T-helper 2 cell treated with Interferon-gamma antibody and Interleukin-4, amounts not matched to agents 5 μg/mL and 100 μg/mL, for 36 hours (primary cell): ENCODE data around the gene UNC45B.
"Not testable (repeated sequence)": the region's sequence is repeated elsewhere in the genome, so short reads cannot be mapped to it uniquely, and the experiment has no call there.

Source experiments
- DNase-seq: peaks from one replicate; pipeline ENCODE4 v3.0.0; 2021; ENCODE audit warnings: low spot score
- H3K27ac Mint-ChIP-seq: one replicate; pipeline ENCODE4 v1.8.0; 2021; ENCODE audit warnings: mild to moderate bottlenecking, mixed read lengths
- H3K27me3 Mint-ChIP-seq: one replicate; pipeline ENCODE4 v1.8.0; 2021; ENCODE audit warnings: low read depth, mixed read lengths
- H3K36me3 Mint-ChIP-seq: one replicate; pipeline ENCODE4 v1.8.0; 2021; ENCODE audit warnings: low read depth, mixed read lengths
- H3K4me1 Mint-ChIP-seq: one replicate; pipeline ENCODE4 v1.8.0; 2021; ENCODE audit warnings: low read depth, mixed read lengths
- H3K4me3 Mint-ChIP-seq: one replicate; pipeline ENCODE4 v1.8.0; 2022; ENCODE audit warnings: mild to moderate bottlenecking, moderate library complexity, mixed read lengths
- H3K9me3 Mint-ChIP-seq: one replicate; pipeline ENCODE4 v1.8.0; 2021; ENCODE audit warnings: mixed read lengths

The UNC45B gene

DNA sequence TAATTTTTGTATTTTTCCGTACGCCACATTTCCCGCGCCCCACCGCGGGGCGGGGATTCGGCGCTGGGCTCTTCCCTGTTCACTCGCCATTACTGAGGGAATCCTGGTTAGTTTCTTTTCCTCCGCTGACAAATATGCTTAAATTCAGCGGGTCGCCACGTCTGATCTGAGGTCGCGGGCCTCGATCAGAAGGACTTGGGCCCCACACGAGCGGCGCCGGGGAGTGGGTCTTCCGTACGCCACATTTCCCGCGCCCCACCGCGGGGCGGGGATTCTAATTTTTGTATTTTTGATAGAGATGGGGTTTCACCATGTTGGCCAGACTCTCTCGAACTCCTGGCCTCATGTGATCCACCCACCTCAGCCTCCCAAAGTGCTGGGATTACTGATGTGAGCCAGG lies 3.5 kb downstream of the UNC45B start:
- H3K27me3 Mint-ChIP-seq: peaks cover 18% of the 10 kb centered on the region
- H3K9me3 Mint-ChIP-seq, H3K27ac Mint-ChIP-seq, H3K4me3 Mint-ChIP-seq, H3K36me3 Mint-ChIP-seq, DNase-seq, H3K4me1 Mint-ChIP-seq: not testable (repeated sequence)

DNA sequence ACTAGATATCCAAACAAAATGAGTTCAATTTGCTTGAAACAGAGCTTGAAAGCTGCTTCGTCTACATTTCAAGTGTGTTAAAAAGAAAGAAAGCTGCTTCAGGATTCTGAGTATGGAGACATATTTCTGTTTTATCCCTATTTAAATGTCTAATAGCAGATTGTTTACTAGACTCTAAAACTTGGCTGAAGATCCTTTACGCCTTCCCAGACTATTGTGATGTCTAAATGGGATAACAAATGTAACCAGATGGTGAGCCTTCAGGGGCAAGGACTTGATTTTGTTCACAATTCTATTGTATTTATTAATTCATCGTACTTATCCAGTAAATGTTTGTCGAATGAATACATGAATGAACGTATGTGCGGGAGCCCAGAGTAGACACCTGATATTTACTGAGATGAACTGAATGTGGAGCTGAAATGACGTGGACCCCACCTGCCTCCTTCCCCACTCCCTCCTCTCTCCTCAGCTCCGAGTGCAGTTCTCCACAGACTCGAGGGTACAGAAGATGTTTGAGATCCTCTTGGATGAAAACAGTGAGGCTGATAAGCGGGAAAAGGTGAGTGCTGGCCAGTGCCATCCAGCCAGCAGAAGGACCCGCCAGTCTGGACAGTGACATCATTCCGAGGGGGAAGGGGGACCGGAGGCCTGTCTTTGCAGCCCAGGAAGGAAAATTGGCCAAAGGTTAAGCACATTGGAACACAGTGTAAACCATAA lies 5.0 kb downstream of the UNC45B start:
- H3K4me3 Mint-ChIP-seq: no peak overlapping the region
- no peak for DNase-seq
- H3K27ac Mint-ChIP-seq: no peak overlapping the region
- no peaks in the 10 kb centered on the region for H3K36me3 Mint-ChIP-seq
- H3K4me1 Mint-ChIP-seq: no peaks in the 10 kb centered on the region
- no peaks in the 10 kb centered on the region for H3K9me3 Mint-ChIP-seq
- H3K27me3 Mint-ChIP-seq: peaks cover 18% of the 10 kb centered on the region

DNA sequence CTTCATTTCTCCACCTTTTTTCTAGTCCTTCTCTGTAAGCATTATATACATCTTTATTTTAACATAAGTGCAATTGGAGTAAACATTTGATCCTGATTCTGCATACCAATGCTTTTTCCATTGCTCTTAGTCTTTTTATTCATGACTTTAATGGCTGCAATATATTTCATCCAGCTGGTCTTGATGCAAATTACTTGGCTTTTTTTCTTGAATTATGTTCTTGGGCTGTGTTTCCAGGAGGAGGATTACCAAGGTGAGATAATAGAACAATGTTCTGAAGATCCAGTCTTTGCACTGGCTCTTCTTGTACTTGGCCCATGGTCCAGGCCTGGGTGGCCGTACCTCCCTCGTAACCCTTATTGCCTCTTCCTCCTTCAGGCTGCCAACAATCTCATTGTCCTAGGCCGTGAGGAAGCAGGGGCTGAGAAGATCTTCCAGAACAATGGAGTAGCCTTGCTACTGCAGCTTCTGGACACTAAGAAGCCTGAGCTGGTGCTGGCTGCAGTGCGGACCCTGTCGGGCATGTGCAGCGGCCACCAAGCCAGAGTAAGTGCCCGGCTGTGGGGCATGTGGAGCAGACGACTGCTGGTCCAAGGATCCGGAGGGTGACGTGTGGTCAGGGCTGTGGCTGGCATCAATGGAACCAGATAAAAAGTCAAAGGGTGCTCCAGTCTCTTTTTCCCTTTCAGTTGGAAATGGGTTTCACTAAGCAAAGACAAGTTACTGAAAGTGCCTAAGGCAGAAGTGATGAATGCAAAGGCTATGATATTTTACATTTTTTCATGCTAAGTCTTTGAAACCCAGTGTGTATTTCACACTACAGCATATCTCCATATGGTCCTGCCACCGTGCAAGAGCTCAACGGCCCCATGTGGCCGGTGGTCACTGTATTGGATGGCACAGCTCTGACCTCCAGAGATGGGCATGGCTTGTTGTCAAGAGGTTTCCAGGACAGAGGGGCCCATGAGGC lies 6.9 kb downstream of the UNC45B start:
- H3K4me3 Mint-ChIP-seq: no peak overlapping the region
- no peaks in the 10 kb centered on the region for H3K9me3 Mint-ChIP-seq
- H3K36me3 Mint-ChIP-seq: no peaks in the 10 kb centered on the region
- peaks cover 20% of the 10 kb centered on the region for H3K27me3 Mint-ChIP-seq
- no peak for DNase-seq
- H3K4me1 Mint-ChIP-seq: peaks cover 2% of the 10 kb centered on the region
- no peak overlapping the region for H3K27ac Mint-ChIP-seq

DNA sequence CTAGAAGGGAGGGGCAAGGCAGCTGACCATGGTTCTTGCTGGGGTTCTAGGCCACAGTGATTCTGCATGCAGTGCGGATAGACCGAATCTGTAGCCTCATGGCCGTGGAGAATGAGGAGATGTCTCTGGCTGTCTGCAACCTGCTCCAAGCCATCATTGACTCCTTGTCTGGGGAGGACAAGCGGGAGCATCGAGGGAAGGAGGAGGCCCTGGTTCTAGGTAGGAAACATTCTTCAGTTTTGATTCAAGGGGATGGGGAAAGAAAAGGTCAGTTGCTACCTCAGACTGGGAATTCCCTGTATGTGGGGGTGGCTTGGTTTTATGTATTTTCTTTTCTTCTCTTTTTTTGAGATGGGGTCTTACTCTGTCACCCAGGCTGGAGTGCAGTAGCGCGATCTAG lies 7.6 kb downstream of the UNC45B start:
- DNase-seq: no peak
- Mint-ChIP-seq H3K4me3 (no peak overlapping the region), H3K27me3 (peaks cover 20% of the 10 kb centered on the region)

DNA sequence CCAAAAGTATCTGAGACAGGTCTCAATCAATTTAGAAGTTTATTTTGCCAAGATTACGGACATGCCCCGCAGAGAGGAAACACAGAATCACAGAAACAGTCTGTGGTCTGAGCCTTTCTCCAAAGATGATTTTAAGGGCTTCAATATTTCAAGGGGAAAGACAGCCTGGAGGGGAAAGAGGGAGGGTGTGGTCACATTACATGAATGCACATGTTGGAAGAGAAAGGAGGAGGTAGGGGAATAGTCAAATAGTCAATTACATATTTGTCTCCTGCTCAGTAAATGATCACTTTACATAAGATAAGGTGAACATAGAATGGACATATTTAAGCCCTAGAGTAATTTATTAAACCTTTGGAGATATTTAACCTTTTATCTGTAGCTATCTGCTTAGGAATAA lies 12.3 kb downstream of the UNC45B start:
- Mint-ChIP-seq H3K27me3 (peaks cover 3% of the 10 kb centered on the region), H3K9me3 (no peaks in the 10 kb centered on the region), H3K27ac (no peak overlapping the region), H3K4me3 (no peak overlapping the region), H3K36me3 (peaks cover 2% of the 10 kb centered on the region), H3K4me1 (peaks cover 32% of the 10 kb centered on the region)
- DNase-seq: no peak

More for the DNA sequence above, 7.6 kb downstream of the UNC45B start:
- Mint-ChIP-seq H3K9me3 (no peaks in the 10 kb centered on the region), H3K27ac (no peak overlapping the region), H3K4me1 (peaks cover 7% of the 10 kb centered on the region), H3K36me3 (peaks cover 2% of the 10 kb centered on the region)

DNA sequence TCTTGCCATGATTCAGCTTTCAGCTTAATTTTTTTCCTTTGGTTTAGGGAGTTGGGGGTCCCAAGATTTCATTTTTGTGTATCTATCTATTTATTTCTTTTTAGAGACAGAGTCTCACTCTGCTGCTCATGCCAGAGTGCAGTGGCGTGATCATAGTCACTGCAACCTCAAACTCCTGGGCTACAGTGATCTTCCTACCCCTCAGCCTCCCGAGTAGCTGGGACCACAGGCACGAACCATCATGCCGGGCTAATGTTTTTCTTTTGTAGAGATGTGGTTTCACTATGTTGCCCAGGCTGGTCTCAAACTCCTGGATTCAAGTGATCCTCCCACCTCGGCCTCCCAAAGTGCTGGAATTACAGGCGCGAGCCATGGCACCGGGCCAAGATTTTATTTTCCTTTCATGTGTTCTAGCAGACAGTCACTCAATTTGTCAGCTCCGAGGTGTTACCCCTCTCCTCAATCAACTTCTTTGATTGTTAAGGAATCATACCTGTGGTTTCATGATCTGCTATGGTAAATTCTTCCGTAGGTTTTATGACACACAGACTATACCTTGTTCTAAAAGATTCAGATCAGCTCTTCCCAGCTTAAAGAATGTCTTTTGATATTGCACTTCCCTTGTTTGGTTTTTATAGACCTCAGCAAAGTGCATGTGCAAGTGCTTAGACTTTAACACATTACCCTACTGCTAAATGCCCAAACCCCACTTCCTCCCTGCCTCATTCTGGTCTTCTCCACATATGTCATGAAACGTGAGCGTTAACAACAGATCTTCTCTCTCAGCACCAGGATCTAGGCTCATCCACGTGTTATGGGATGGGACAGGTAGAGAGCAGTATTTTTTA lies 13.0 kb downstream of the UNC45B start:
- Mint-ChIP-seq H3K36me3 (peaks cover 2% of the 10 kb centered on the region), H3K9me3 (no peaks in the 10 kb centered on the region), H3K27me3 (peaks cover 5% of the 10 kb centered on the region), H3K27ac (peak overlapping the region; percentile 80), H3K4me1 (peaks cover 34% of the 10 kb centered on the region), H3K4me3 (peak overlapping the region; percentile 59)
- DNase-seq: no peak

DNA sequence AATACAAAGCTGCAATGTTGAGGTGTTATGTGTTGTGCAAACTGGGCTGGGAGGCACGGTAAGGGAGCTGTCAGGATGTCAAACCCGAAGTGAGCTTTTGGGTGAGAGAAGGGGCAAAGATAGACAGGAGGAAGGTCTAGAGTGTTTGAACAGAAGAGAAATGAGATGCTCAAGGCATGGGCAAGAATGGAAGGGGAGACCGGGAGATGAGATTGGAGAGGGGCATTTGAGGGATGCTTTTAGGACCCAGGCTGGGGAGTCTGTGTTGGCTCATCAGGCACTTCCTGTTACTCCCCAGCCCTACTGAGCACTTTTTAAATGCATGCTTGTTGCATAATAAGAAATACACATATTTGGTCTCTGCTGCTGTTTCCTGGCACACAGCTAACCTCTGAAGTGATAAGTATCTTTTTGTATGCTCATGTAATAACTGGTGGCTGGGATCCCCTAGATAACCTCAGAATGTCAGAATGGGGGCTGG lies 13.7 kb downstream of the UNC45B start:
- DNase-seq: no peak
- Mint-ChIP-seq H3K36me3 (peaks cover 2% of the 10 kb centered on the region), H3K27me3 (peaks cover 5% of the 10 kb centered on the region), H3K9me3 (no peaks in the 10 kb centered on the region), H3K4me3 (peak overlapping the region; percentile 59), H3K27ac (peak overlapping the region; percentile 80), H3K4me1 (peaks cover 34% of the 10 kb centered on the region)

DNA sequence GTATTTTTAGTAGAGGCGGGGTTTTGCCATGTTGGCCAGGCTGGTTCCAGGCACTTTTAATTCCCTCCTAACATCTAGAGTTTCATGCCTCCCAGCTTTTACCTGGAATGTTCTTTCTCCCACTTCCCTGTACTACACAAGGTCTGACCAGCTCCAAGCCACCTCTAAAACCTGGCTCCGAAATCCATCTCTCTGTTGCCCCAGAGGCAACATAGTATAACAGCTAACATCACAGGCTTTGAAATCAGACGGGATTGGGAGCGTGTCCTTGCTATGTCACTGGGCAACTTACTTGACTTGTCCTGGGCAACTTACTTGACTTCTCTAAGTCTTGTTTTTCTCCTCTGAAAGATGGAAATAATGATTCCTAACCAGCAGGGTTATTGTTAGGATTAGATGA lies 15.1 kb downstream of the UNC45B start:
- Mint-ChIP-seq H3K27ac (no peak overlapping the region), H3K9me3 (no peaks in the 10 kb centered on the region), H3K27me3 (peaks cover 5% of the 10 kb centered on the region), H3K36me3 (peaks cover 2% of the 10 kb centered on the region), H3K4me1 (peaks cover 34% of the 10 kb centered on the region), H3K4me3 (no peak overlapping the region)
- DNase-seq: no peak

DNA sequence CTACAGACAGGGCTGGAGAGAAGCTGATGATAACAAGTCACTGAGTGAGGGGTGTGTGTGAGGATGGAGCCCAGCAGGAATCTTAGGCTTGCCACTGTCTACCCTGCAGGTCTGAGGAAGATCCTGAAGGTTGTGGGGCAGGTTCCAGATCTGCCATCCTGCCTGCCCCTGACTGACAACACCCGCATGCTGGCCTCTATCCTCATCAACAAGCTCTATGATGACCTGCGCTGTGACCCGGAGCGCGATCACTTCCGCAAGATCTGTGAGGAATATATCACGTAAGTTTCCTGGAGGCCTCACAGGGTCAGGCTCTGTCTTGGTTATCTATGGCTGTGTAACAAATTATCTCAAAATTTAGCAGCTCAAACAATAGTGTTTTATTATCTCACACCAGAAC lies 16.3 kb downstream of the UNC45B start:
- Mint-ChIP-seq H3K27ac (no peak overlapping the region), H3K9me3 (no peaks in the 10 kb centered on the region), H3K4me1 (peaks cover 34% of the 10 kb centered on the region)

DNA sequence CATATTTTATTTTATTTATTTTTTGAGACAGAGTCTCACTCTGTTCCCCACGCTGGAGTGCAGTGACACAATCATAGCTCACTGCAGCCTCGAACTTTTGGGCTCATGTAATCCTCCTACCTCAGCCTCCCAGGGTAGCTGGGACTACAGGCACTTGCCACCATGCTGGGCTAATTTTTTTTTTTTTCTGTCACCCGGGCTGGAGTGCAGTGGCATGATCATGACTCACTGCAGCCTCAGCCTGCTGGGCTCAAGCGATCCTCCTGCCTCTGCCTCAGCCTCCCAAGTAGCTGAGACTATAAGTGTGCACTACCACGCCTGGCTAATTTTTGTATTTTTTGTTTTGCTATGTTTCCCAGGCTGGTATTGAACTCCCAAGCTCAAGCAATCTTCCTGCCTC lies 17.1 kb downstream of the UNC45B start:
- peaks cover 2% of the 10 kb centered on the region for H3K27me3 Mint-ChIP-seq
- H3K4me1 Mint-ChIP-seq: peaks cover 31% of the 10 kb centered on the region
- no peak overlapping the region for H3K4me3 Mint-ChIP-seq
- H3K36me3 Mint-ChIP-seq: peaks cover 2% of the 10 kb centered on the region
- DNase-seq: no peak
- H3K9me3 Mint-ChIP-seq: no peaks in the 10 kb centered on the region
- no peak overlapping the region for H3K27ac Mint-ChIP-seq

More for the DNA sequence above, 16.3 kb downstream of the UNC45B start:
- no peak for DNase-seq
- Mint-ChIP-seq H3K36me3 (peaks cover 2% of the 10 kb centered on the region), H3K4me3 (no peak overlapping the region), H3K27me3 (peaks cover 2% of the 10 kb centered on the region)

DNA sequence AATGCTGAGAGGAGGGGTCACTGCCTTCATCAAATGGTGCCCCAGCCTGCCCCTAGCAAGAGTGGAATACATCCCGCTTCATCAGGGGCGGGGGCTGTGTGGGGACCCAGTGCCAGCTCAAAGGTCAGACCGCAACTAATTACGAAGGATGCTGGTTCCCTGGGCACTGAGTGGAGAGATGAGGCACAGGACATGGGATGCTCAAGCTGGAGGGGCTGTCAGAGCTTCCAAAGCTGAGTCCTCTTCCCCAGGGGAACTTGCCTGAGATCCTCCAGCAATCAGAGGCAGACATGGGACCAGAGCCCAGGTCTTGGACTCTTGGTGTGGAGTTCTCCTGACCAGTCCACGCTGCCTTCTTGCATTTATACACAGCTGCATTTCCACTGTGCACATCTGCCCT lies 18.9 kb downstream of the UNC45B start:
- Mint-ChIP-seq H3K4me3 (no peak overlapping the region), H3K4me1 (peaks cover 20% of the 10 kb centered on the region), H3K36me3 (no peaks in the 10 kb centered on the region), H3K9me3 (no peaks in the 10 kb centered on the region), H3K27ac (no peak overlapping the region), H3K27me3 (peaks cover 2% of the 10 kb centered on the region)
- DNase-seq: no peak

DNA sequence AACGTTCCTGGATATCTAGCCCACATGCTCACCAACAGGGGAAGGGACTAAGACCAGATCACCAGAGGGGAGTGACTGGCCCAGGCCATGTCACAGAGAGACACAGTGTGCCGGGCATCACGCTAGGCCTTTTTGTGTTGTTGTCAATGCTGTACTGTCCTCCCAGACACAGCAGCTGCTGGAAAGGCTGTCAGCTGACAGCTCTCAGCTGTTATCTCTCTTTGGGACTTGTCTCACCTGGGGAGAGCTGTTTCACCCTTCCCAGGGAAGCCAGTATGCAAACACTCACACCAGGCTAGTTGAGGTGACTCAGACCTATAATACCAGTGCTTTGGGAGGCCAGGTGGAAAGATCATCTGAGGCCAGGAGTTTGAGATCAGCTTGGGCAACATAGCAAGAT lies 19.4 kb downstream of the UNC45B start:
- Mint-ChIP-seq H3K4me1 (peaks cover 19% of the 10 kb centered on the region), H3K4me3 (no peak overlapping the region), H3K36me3 (no peaks in the 10 kb centered on the region), H3K27me3 (peaks cover 2% of the 10 kb centered on the region), H3K9me3 (no peaks in the 10 kb centered on the region), H3K27ac (no peak overlapping the region)
- DNase-seq: no peak

DNA sequence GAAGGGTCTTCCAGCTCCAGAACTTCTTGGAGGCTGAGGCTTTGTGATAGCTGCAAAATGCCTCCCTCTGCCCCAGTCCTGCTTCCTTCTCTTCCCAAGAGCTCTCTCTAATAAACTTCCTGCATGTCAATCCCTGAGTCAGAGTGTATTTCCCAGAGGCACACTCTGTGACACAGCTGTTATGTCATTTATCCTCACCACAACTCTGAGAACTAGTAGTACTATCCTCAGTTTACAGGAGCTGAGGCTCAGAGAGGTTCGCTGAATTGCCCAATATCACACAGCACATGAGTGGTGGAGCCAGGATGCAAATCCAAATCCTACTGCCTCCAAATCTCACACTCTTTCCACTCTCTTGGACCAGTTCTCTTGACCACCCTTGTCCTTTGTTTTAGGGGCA lies 20.0 kb downstream of the UNC45B start:
- Mint-ChIP-seq H3K36me3 (no peaks in the 10 kb centered on the region), H3K4me3 (no peak overlapping the region), H3K4me1 (peaks cover 19% of the 10 kb centered on the region), H3K27me3 (peaks cover 2% of the 10 kb centered on the region), H3K27ac (no peak overlapping the region), H3K9me3 (no peaks in the 10 kb centered on the region)
- no peak for DNase-seq
